IMR-90 (cell line): ENCODE measurements around the gene HIPK1. TPM values are rescaled to one million over a fixed set of nuclear protein-coding genes. Genes with fewer than 3 reads are reported as not detected.

Source experiments
- ATAC-seq: fragments of 200-7000 bp; cut with Tn5 transposase; 2 replicates; pipeline ENCODE4 v1.9.1; 2020; ENCODE audit warnings: low read depth, mild to moderate bottlenecking, moderate library complexity
- BruUV-seq: library from RNA; stranded (reverse); fragments of 400-500 nt; replicated peaks from 2 replicates; lab custom pipeline; 2021; lab: Mats Ljungman, UMichigan
- CTCF ChIA-PET: fragments of 300-600 bp; formaldehyde crosslinking; extraction: SDS; loops from one replicate; lab custom pipeline; 2021; ENCODE audit warnings: antibody characterized with exemption; lab: Yijun Ruan, JAX
- POLR2A ChIA-PET: fragments of 300-600 bp; sonication (Branson Sonifier 250); formaldehyde crosslinking; loops from one replicate; lab custom pipeline; 2022; ENCODE audit warnings: antibody characterized with exemption; ENCODE audit not compliant: unreplicated experiment; lab: Charles Lee
- DNase-seq: peaks from one replicate; pipeline ENCODE4 v3.0.0; 2013
- H2AFZ ChIP-seq: replicated peaks from 2 replicates; pipeline ENCODE3; 2013; ENCODE audit warnings: low read length, mild to moderate bottlenecking; ENCODE audit not compliant: poor library complexity
- H2AK5ac ChIP-seq: 2 replicates; pipeline ENCODE4 v1.6.1; 2013; ENCODE audit warnings: low read depth, low read length, inconsistent platforms
- H2AK9ac ChIP-seq: replicated peaks from 2 replicates; pipeline ENCODE3; 2013; ENCODE audit warnings: mild to moderate bottlenecking, low read depth, low read length, moderate library complexity; ENCODE audit not compliant: poor library complexity
- H2BK120ac ChIP-seq: 2 replicates; pipeline ENCODE4 v1.6.1; 2013; ENCODE audit warnings: low read depth, low read length, inconsistent platforms
- H2BK15ac ChIP-seq: 3 replicates; pipeline ENCODE4 v1.6.1; 2013; ENCODE audit warnings: low read depth, low read length, inconsistent platforms
- H2BK20ac ChIP-seq: 2 replicates; pipeline ENCODE4 v1.6.1; 2013; ENCODE audit warnings: low read depth, mild to moderate bottlenecking, inconsistent platforms, low read length, moderate library complexity
- H2BK5ac ChIP-seq: 2 replicates; pipeline ENCODE4 v1.6.1; 2013; ENCODE audit warnings: mild to moderate bottlenecking, low read depth, low read length, inconsistent platforms; ENCODE audit not compliant: poor library complexity, severe bottlenecking
- H3K14ac ChIP-seq: replicated peaks from 2 replicates; pipeline ENCODE4 v1.6.1; 2013; ENCODE audit warnings: low read depth, low read length, inconsistent platforms
- H3K18ac ChIP-seq: 2 replicates; pipeline ENCODE4 v1.6.1; 2013; ENCODE audit warnings: low read depth, low read length, control low read depth
- H3K23ac ChIP-seq: 2 replicates; pipeline ENCODE4 v1.6.1; 2013; ENCODE audit warnings: low read depth, low read length, inconsistent platforms
- H3K27ac ChIP-seq: 2 replicates; pipeline ENCODE4 v1.5.1; 2013; ENCODE audit warnings: mild to moderate bottlenecking, control low read depth, low read length; ENCODE audit not compliant: insufficient read depth
- H3K27me3 ChIP-seq: 2 replicates; pipeline ENCODE4 v1.6.1; 2013; ENCODE audit warnings: low read length; ENCODE audit not compliant: control insufficient read depth, insufficient read depth
- H3K36me3 ChIP-seq: 2 replicates; pipeline ENCODE4 v1.6.1; 2013; ENCODE audit warnings: low read length, mixed read lengths; ENCODE audit not compliant: control insufficient read depth, insufficient read depth
- H3K4ac ChIP-seq: 2 replicates; pipeline ENCODE4 v1.6.1; 2013; ENCODE audit warnings: low read depth, low read length, inconsistent platforms
- H3K4me1 ChIP-seq: 2 replicates; pipeline ENCODE4 v1.6.1; 2013; ENCODE audit warnings: low read length, mixed read lengths; ENCODE audit not compliant: control insufficient read depth, insufficient read depth
- H3K4me2 ChIP-seq: 2 replicates; pipeline ENCODE4 v1.6.1; 2013; ENCODE audit warnings: low read depth, mild to moderate bottlenecking, control low read depth, low read length, moderate library complexity
- H3K4me3 ChIP-seq: 2 replicates; pipeline ENCODE4 v1.5.1; 2013; ENCODE audit warnings: low read depth, mild to moderate bottlenecking, control low read depth, low read length, moderate library complexity; ENCODE audit not compliant: insufficient read depth
- H3K56ac ChIP-seq: 2 replicates; pipeline ENCODE4 v1.6.1; 2013; ENCODE audit warnings: low read length, inconsistent platforms; ENCODE audit not compliant: insufficient read depth; ENCODE audit errors: extremely low read depth
- H3K79me1 ChIP-seq, 2 experiments: 2 replicates each; pipeline ENCODE4 v1.6.1; 2013; ENCODE audit warnings: low read length in 2 of 2, inconsistent platforms in 1 of 2, low read depth in 1 of 2
- H3K9ac ChIP-seq: 2 replicates; pipeline ENCODE4 v1.6.1; 2013; ENCODE audit warnings: low read depth, low read length, control low read depth
- H3K9me1 ChIP-seq: 2 replicates; pipeline ENCODE4 v1.6.1; 2013; ENCODE audit warnings: low read length, inconsistent platforms; ENCODE audit not compliant: insufficient read depth
- H3K9me3 ChIP-seq: 2 replicates; pipeline ENCODE4 v1.6.1; 2013; ENCODE audit warnings: low read length; ENCODE audit not compliant: control insufficient read depth, insufficient read depth
- H4K20me1 ChIP-seq: 2 replicates; pipeline ENCODE4 v1.6.1; 2013; ENCODE audit warnings: low read length, inconsistent platforms; ENCODE audit not compliant: insufficient read depth
- H4K5ac ChIP-seq: 2 replicates; pipeline ENCODE4 v1.6.1; 2013; ENCODE audit warnings: mild to moderate bottlenecking, low read depth, low read length, control low read depth
- H4K8ac ChIP-seq, 2 experiments: 2 replicates each; pipeline ENCODE4 v1.6.1; 2013; ENCODE audit warnings: low read depth in 2 of 2, low read length in 2 of 2, control low read depth in 1 of 2, inconsistent platforms in 1 of 2
- H4K91ac ChIP-seq: 2 replicates; pipeline ENCODE4 v1.6.1; 2013; ENCODE audit warnings: low read depth, low read length, inconsistent platforms; ENCODE audit not compliant: insufficient read depth
- CEBPB ChIP-seq: IDR thresholded peaks from 2 replicates; pipeline ENCODE4 v1.6.1; 2012; ENCODE audit warnings: low read depth, low read length, improper control_type of control experiment
- CHD1 ChIP-seq: IDR thresholded peaks from 2 replicates; pipeline ENCODE4 v1.6.1; 2012; ENCODE audit warnings: low read depth, low read length, improper control_type of control experiment
- MXI1 ChIP-seq: IDR thresholded peaks from 2 replicates; pipeline ENCODE4 v1.6.1; 2012; ENCODE audit warnings: low read depth, mild to moderate bottlenecking, low read length, moderate library complexity, borderline replicate concordance
- dilution Hi-C: fragments of 300-500 bp; cut with HindIII; formaldehyde crosslinking; loops from one replicate; pipeline ENCODE4 v1.14.3; 2018; ENCODE audit warnings: low sequenced_read_pairs; ENCODE audit not compliant: unreplicated experiment
- in situ Hi-C: fragments of 300-500 bp; cut with MboI; formaldehyde crosslinking; loops from 3 replicates; pipeline ENCODE4 v1.14.3; 2019; ENCODE audit warnings: low sequenced_read_pairs, inconsistent platforms, mixed read lengths
- intact Hi-C: fragments of 100-400 bp; cut with micrococcal nuclease; formaldehyde crosslinking; loops from 2 replicates; pipeline ENCODE4 v1.10.0; 2022
- polyA plus RNA-seq, 3 experiments: library from polyadenylated mRNA; depleted of rRNA; stranded (reverse); fragments of >200 nt; gene quantifications; 2 replicates each; pipeline ENCODE4 v1.2.3, GENCODE V29; 2012; ENCODE audit warnings: low replicate concordance in 1 of 3
- total RNA-seq: library from RNA; depleted of rRNA; stranded (reverse); fragments of >200 nt; gene quantifications from 2 replicates; pipeline ENCODE4 v1.2.3, GENCODE V29; 2012
- TF ChIP-seq, protein P1 (sequence below): conservative IDR thresholded peaks from 2 replicates; pipeline ENCODE4 v1.5.1; 2012; ENCODE audit warnings: mild to moderate bottlenecking, low read depth, low read length, improper control_type of control experiment

Gene HIPK1
- total and polyA plus RNA-seq, 2 of the 4 experiments (the other 2 are of a cell fraction), result 15.3 to 33.9 TPM

DNA sequence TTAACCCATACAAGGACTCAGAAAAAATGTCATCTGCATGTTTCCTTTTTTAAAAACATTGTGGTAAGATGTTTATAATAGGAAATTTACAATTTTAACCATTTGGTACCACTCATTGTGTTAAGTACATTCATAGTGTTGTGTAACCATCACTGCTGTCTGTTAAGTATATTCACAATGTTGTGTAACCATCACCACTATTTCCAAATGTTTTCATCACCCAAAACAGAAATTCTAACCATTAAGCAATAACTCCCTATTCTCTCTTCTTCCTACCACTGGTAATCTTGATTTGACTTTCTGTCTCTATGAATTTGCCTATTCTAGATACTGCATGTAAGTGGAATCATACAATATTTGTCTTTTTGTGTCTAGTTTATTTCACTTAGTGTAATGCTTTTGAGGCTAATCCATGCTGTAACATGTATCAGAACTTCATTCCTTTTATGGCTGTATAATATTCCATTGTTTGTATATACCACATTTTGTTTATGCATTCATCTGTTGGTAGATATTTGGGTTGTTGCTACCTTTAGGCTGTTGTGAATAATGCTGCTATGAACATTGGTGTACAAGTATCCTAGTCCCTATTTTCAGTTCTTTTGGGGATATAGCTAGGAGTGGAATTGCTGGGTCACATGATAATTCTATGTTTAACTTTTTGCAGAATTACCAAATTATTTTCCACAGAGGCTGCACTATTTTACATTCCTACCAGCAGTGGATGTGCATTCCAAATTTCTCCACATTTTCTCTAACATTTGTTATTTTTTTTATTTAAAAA lies 14.1 kb downstream of the HIPK1 start:
- Histone ChIP-seq H4K91ac (no peak overlapping the region), H3K79me1 (peaks cover 35 to 57% of the 10 kb centered on the region in 2 experiments), H2BK15ac (no peak overlapping the region), H3K4me1 (peaks cover 7% of the 10 kb centered on the region), H3K36me3 (peaks cover 18% of the 10 kb centered on the region), H2AK9ac (no peak overlapping the region), H3K27ac (no peak overlapping the region), H3K23ac (no peak overlapping the region), H3K9me3 (no peaks in the 10 kb centered on the region), H2AK5ac (no peak overlapping the region), H4K5ac (no peak overlapping the region), H2BK5ac (no peak overlapping the region), H3K4me3 (no peak overlapping the region), H2AFZ (no peak overlapping the region), H3K9me1 (peaks cover 6% of the 10 kb centered on the region; the same call in 1 of the 2 replicates), H3K18ac (no peak overlapping the region), H3K4ac (no peak overlapping the region), H4K8ac (no peak overlapping the region), H3K14ac (no peak overlapping the region), H2BK20ac (no peak overlapping the region), H2BK120ac (no peak overlapping the region), H4K20me1 (peaks cover 27% of the 10 kb centered on the region), H3K56ac (no peak overlapping the region), H3K27me3 (no peaks in the 10 kb centered on the region), H3K4me2 (no peak overlapping the region), H3K9ac (no peak overlapping the region)
- in situ Hi-C loops (no loop called here), intact Hi-C loops (no loop called here), dilution Hi-C loops (no loop called here)
- ChIA-PET POLR2A (no interaction called here), CTCF (no interaction called here)
- TF ChIP-seq CEBPB, result peak; percentile 71
- TF ChIP-seq, protein P1, sequence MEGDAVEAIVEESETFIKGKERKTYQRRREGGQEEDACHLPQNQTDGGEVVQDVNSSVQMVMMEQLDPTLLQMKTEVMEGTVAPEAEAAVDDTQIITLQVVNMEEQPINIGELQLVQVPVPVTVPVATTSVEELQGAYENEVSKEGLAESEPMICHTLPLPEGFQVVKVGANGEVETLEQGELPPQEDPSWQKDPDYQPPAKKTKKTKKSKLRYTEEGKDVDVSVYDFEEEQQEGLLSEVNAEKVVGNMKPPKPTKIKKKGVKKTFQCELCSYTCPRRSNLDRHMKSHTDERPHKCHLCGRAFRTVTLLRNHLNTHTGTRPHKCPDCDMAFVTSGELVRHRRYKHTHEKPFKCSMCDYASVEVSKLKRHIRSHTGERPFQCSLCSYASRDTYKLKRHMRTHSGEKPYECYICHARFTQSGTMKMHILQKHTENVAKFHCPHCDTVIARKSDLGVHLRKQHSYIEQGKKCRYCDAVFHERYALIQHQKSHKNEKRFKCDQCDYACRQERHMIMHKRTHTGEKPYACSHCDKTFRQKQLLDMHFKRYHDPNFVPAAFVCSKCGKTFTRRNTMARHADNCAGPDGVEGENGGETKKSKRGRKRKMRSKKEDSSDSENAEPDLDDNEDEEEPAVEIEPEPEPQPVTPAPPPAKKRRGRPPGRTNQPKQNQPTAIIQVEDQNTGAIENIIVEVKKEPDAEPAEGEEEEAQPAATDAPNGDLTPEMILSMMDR, result 0 out of 2 replicates have a peak, but pooled peaks have one; percentile 5
- no peak for TF ChIP-seq CHD1
- TF ChIP-seq MXI1, result no peak
- ATAC-seq (no peak), DNase-seq (peak; percentile 16)
- BruUV-seq, result no TSS peak
